Suppressor macrophage treated with lipopolysaccharide for 1 hour (primary cell): ENCODE data around the gene UBXN11.

ENCODE experiments used
- DNase-seq, 3 donors: peaks; one replicate each; pipeline ENCODE4 v3.0.0-alpha.2; 2020 to 2022

The UBXN11 gene

DNA sequence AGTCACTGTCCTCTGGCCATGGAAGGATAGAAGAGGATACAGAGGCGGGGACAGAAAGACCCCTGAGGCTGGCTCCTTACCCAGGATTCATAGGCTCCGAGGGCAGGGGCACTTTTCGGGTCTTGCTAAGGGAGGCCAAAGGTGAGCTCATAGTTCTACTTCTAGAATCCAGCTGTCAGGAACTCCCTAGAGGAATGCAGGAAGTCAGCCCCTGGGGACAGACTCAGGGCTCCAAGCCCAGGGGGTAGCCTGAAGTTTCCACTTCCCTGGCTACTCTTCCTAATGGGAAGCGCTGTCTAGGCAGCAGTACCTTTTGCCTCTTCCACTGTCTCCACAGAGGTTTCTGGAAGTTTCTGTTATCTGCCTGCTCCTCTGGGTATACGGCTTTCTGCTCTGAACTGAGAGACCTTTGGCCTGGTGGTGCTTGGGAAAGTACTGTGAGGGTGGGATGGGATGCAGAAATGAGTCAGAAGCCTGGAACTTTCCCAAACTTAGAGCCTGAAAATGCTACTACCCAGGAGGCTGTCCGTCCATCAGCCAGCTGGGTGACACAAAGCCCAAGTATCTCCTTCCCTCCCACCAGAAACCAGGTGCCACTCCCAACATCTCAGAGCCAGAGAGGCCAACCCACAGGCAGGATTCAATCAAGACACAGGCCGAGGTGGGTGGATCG lies 3.6 kb downstream of the UBXN11 start:
- peak; percentile 66 to 70 (median 69) for DNase-seq

GRCh38 chr1:26300578-26301275 lies 5.7 kb downstream of the UBXN11 start:
- DNase-seq: no peak

GRCh38 chr1:26297791-26298124 lies 8.7 kb downstream of the UBXN11 start:
- no peak for DNase-seq

- DNase-seq: no peak
Measured at GRCh38 chr1:26297057-26297790, 9.2 kb downstream of the UBXN11 start.

DNA sequence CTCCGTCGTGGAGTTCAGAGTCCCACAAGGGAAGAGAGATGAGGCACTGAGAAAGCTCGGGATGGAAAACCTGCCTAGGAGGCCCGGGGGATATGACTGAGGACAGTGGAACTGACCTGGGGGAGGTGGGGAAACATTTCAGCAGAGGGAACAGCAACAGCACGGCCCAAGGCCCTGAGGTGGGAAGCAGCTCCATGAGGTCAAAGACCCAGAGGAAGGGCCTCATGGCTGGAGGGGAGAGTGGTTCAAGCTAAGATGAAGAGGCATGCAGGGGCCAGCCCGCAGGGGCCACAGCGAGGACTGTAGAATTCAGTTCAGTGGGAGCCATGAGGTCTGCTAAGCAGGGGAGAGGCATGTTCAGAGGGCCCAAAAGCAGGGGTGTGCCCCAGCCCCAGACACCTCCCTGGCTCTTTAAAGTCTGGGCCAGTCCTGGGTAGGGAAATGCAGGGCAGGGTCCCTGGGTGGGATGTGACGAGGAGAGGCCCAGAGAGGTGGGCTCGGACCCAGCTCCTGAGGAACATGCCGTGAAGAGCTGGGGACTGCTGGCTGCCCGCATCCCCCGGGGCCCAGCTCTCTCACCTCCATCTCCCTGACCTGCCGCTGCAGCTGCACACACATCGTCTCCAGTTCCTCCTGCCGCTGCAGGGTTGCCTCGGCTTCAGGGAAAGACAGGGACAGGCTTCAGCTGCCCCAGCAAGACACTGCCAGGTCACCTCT lies 9.9 kb downstream of the UBXN11 start:
- no peak for DNase-seq

DNA sequence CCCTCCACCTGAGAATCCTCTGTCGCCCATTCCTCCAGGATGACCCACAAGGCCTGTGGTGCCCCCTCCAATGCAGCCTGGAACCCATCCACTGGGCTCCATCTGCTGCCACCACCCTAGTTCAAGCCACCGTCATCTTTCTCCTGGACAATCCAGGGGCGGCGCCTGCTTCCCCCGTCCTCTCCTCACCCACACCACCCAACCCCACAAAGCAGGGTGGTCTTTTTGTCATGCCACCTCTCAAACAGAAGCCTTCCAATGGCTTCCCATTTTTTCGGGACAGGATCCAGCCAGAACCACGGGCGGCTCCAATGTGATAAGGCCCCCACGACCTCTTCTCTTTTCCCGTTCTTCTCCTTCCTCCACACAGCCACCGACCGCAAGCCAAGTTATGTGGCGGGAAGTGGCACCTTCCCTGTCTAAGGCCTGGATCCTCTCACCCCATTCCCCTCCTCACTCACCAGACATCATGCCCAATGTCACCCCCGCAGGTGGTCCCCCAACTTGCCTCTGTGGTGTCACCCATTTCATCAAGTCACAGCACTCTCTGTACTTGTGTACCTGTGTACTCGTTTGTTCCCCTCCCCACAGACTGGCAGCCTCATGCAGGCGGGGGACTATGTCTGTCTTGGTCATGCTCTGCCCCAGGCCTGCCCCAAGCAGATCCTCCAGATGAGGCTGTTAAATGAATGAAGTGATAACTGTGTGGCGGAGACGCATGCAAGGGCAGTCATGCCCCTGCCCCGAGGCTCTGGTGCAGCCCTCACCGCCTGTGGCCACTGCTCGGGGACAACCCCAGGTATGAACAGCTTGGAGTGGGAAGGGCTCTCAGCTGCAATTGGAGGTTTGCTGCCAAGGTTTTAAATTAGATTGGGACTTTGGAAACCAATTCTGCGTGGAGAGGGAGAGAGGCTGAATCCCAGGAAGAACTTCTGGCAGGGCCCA lies 11.0 kb downstream of the UBXN11 start:
- DNase-seq: no peak

DNA sequence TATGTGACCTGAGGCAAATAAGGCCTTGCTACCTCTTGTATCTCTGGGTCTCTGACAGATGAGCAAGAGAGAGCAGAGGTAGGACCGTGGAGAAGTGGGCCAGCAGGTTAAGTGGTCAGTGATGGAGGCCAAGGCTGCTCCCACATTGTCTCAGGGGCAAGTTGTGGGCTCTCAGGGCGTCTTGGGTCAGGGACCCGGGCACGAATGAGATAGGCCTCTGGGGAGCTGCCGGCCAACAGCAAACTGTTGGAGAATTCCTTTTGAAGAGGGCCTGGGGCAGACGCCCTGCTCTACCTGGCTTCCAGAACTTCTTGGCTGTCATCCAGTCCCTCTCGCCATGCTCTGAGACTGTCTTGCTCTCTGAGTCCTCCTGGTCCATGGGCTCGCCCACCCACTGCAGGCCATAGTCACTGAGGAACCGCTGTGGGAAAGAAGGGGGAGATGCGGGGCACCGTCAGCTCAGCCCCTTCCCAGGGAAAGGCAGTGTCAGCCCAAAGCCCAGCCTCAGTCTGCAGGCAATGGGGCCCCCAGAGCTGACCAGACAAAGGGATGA lies 12.4 kb downstream of the UBXN11 start:
- DNase-seq: no peak

DNA sequence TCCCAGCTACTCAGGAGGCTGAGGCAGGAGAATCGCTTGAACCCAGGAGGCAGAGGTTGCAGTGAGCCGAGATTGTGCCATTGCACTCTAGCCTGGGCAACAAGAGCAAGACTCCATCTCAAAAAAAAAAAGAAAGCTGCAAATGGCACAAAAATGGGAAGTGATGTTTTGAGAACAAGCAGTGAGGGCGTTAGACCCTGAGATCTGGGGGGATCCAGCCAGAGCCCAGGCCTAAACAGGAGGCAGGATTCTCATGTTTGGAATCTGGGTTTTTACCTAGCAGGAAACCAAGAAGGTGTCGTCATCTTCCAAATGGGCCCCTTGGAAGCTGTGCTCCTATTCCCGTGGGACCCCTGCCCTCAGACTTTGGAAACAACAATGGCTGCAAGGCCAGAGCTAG lies 13.7 kb downstream of the UBXN11 start:
- DNase-seq: peak in 1 of 3 donors; percentile 24

- DNase-seq: no peak
Measured at GRCh38 chr1:26291939-26292338, 14.5 kb downstream of the UBXN11 start.

DNA sequence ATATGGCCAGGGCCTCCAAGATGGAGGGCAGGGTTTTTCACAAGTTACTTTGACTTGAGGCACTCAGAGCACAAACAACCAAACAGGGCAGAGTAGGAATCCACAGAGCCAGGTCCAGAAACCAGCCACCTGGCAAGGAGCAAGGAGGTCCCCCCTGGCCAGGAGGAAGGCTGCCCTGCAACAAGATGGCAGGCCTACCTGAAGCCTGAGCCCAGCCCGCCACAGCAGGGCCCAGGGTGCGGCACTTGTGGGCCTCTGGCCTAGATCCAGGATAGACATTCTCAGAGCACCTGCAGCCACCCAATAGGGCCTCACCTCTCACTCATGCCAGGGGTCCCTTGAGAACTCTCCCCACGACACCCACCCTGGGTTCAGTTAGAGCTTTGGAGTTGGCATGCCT lies 15.0 kb downstream of the UBXN11 start:
- DNase-seq: no peak

DNA sequence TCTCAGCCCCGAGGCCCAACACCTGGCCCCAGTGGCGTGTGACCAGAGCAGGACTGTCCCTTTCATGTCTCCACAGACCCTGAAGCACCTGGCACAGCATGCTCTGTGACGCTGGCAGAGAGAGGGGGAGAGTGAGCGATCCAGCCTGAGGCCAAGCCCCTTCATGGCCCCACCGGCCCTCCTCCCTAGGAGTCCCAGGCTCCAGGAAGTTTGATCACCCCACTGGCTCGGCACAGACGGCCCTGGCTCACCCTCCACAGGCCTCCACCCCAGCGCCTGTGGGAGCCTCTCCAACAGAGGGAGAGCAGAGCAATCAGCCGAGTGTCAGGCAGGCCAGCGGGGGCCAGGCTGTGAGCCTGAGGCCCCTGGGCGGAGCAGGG lies 15.6 kb downstream of the UBXN11 start:
- no peak for DNase-seq

DNA sequence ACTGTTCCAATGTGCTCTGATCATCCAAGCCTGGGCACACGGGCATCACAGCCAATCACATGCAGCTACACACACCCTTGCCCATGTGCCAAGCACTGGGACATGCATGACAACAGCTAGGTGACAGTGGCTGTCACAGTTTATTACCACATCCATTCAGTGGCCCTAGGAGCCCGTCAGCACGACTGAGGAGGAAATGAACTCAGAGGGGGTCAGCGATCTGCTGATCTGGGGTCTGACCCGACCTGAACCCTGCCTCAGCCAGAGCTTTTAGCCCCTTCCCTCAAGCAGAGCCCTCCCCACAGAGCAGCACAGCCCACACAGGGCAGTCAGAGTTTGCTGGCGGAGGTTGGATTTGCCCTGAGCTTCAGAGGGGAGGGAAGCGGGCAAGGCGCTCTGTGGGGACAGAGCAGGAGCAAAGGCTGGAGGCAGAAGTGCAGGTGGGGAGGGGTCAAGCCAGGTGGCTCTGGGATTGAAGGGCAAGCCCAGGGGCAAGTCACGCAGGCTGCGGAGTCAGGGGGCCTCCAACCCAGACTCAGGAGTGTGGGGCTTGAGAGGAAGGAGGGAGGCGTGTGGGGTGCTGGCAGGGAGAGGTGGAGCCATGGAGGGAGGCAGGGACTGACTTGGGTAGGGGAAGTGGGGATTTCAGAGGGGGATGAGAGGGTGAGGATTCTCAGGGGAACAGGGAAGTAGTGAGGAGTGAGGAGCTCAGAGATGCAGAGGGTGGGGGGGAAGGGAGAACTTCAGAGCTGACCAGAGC lies 16.1 kb downstream of the UBXN11 start:
- DNase-seq: peak; percentile 71 to 78 (median 76)

DNA sequence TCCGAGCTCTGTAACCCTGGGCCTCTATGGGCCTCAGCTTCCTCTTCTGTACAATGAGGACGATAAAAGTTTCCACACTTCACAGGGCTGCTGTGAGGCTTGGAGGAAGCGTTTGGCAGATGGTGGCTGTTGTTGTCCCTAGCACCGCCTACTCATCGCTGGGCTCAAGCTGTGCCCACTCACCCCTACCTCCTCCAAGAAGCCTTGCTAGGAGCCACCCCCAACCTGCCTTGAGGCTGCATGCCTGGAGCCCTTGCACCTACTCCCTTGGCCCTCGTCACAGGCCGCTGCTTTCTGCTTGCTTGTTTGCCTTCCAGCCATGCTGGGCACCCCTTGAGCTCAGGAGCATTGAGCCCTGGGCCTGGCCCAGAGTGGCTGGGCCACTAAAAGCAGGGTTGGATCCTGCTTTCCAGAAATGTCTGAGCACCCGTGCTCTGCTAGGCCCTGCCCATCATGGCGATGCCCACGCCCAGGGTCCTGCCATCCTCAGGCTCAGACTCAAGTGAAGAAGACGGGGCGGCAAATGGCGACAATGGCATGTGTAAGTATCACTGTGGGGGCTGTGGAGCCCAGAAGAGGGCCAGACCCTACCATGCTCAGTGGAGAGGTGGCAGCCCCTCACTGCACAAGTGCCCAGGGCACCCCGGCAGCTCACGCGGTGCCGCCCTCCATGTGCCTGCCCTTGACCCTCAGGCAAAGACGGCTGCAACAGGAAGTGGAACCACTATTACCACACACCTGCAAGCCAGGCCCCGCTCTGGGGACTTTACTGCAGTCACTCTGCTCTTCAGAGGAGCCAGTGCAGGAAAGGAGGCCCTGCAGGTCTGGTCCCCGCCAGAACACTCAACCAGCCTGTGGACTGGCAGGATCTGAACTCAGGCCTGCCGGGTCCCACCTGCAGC lies 17.0 kb downstream of the UBXN11 start:
- peak; percentile 83 to 87 (median 86) for DNase-seq

DNA sequence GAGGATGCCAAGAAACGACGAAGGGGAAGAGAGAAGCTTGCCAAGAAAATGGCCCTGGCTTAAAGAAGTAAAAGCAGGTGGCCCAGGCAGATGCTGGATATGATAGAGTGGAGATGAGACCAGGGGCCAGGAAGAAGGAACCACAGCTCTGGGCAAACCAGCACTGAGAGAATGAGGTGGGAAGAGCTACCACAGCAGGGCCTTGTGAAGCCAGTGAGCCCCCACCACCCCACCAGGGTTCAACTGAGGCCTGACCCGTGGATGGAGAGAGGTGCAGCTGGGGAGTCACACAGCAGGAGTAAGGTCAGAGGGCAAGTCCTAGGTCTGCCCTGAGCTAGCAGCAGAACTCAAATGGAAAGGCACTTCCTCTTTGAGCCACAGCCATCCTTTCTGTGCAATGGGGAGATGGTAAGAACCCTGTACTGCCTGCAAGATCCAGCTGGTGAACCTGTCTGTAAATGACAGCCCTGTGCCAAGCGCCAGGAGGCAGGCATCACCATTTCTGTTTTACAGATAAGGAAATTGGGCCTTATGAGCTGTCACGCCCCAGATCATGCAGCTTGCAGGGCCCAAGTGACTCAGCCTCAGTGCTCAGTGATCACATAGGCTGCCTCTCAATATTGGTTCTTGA lies 18.0 kb downstream of the UBXN11 start:
- peak; percentile 73 to 81 (median 76) for DNase-seq

GRCh38 chr1:26287811-26288210 lies 18.6 kb downstream of the UBXN11 start:
- DNase-seq: no peak

DNA sequence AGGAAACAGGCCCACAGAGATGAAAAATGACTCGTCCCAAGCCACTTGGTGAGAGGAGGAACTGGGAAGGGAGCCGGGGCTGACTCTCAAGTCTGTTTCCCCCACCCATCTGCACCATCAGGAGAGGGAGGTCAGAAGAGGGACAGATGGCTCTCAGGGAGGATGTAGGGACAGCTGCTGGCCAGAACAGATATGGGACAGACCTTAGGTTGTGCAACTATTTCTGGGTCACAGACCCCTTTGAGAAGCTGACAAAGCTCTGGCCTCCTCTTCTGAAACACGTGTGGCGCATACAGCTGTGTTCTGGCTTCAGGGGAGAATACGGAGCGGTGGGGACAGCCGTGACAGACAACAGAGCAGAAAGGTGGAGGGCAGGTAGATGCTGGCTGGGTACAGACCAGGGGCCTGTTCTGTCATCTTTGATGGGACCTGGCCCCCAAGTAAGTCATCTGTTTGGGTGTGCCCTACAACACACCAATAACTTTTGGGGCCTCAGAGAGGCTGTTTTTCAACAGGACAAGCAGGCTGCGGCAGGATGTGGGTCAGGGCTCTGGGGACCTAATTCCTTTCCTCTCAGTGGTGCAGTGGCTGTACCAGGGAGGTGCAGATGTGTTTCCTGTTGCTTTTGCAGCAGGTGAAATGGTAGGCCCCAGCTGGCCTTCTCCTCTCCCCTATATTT lies 19.3 kb downstream of the UBXN11 start:
- DNase-seq: peak; percentile 69 to 78 (median 77)

DNA sequence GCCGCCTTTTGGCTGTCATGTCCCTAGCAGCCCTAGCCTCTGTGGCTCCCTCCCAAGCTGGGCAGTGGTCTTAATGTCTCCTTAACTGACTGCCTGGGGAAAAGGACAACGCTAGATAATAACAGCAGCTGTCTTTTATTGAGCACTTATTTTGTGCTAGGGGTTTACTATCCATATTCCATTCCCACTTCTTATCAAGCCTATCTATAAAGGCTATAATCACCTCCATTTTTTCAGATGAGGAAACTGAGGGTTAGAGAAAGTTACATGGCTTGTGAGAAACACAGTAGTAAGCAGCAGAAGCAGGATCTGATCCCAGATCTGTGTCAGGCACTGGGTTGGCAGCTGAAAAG lies 20.4 kb downstream of the UBXN11 start:
- no peak for DNase-seq

GRCh38 chr1:26285366-26286063 lies 20.9 kb downstream of the UBXN11 start:
- DNase-seq: peak in 2 of 3 donors; percentile 36 to 46
